Mesendoderm (in vitro differentiated cells): ENCODE data around the gene KCNT1.

Experiments used
- DNase-seq: peaks from one replicate; pipeline ENCODE4 v3.0.0; 2013
- H2AK5ac ChIP-seq: 2 replicates; pipeline ENCODE4 v1.6.1; 2013; ENCODE audit warnings: low read length, inconsistent platforms
- H2BK120ac ChIP-seq: 2 replicates; pipeline ENCODE4 v1.6.1; 2013; ENCODE audit warnings: low read depth, mild to moderate bottlenecking, low read length, moderate library complexity, mixed read lengths
- H2BK15ac ChIP-seq: replicated peaks from 2 replicates; pipeline ENCODE4 v1.6.1; 2013; ENCODE audit warnings: low read depth, mild to moderate bottlenecking, moderate library complexity
- H2BK5ac ChIP-seq: 2 replicates; pipeline ENCODE4 v1.6.1; 2013; ENCODE audit warnings: low read length, inconsistent platforms
- H3K18ac ChIP-seq: 2 replicates; pipeline ENCODE4 v1.6.1; 2013; ENCODE audit warnings: mild to moderate bottlenecking, low read length, mixed read lengths
- H3K23ac ChIP-seq: one replicate; pipeline ENCODE4 v1.6.1; 2013; ENCODE audit warnings: low read length
- H3K27ac ChIP-seq: 2 replicates; pipeline ENCODE4 v1.5.1; 2013; ENCODE audit warnings: low read depth, mild to moderate bottlenecking, inconsistent platforms, low read length, moderate library complexity
- H3K27me3 ChIP-seq: 2 replicates; pipeline ENCODE4 v1.6.1; 2013; ENCODE audit warnings: low read length, control low read depth, mild to moderate bottlenecking, inconsistent platforms; ENCODE audit not compliant: insufficient read depth, poor library complexity
- H3K36me3 ChIP-seq: 2 replicates; pipeline ENCODE4 v1.6.1; 2013; ENCODE audit warnings: low read length, inconsistent platforms; ENCODE audit not compliant: control insufficient read depth, insufficient read depth
- H3K4ac ChIP-seq: one replicate; pipeline ENCODE4 v1.6.1; 2013; ENCODE audit warnings: low read depth, mild to moderate bottlenecking, low read length, moderate library complexity
- H3K4me1 ChIP-seq: 2 replicates; pipeline ENCODE4 v1.6.1; 2013; ENCODE audit warnings: low read depth, low read length, inconsistent platforms; ENCODE audit not compliant: control insufficient read depth
- H3K4me2 ChIP-seq: 2 replicates; pipeline ENCODE4 v1.6.1; 2013; ENCODE audit warnings: low read length
- H3K4me3 ChIP-seq: 2 replicates; pipeline ENCODE4 v1.5.1; 2013; ENCODE audit warnings: mild to moderate bottlenecking, low read length
- H3K56ac ChIP-seq: one replicate; pipeline ENCODE4 v1.6.1; 2013; ENCODE audit warnings: low read length
- H3K79me1 ChIP-seq: 2 replicates; pipeline ENCODE4 v1.6.1; 2013; ENCODE audit warnings: low read length, inconsistent platforms
- H3K79me2 ChIP-seq: 2 replicates; pipeline ENCODE4 v1.6.1; 2013; ENCODE audit warnings: mild to moderate bottlenecking, low read length; ENCODE audit not compliant: control insufficient read depth, insufficient read depth
- H3K9ac ChIP-seq: 2 replicates; pipeline ENCODE4 v1.6.1; 2013; ENCODE audit warnings: low read length, inconsistent platforms
- H4K5ac ChIP-seq: one replicate; pipeline ENCODE4 v1.6.1; 2013; ENCODE audit warnings: low read length
- H4K8ac ChIP-seq: one replicate; pipeline ENCODE4 v1.6.1; 2013; ENCODE audit warnings: low read depth, mild to moderate bottlenecking, control low read depth, low read length, moderate library complexity
- WGBS: extraction: QIAGEN DNeasy Blood & Tissue Kit; methylation state at CpG from one replicate; pipeline ENCODE4 v1.1.7; 2013; ENCODE audit warnings: low lambda C conversion rate, missing lambda C conversion rate; ENCODE audit not compliant: insufficient coverage; ENCODE audit errors: extremely low coverage; 5-methylcytosine and 5-hydroxymethylcytosine counted together

KCNT1 gene

DNA sequence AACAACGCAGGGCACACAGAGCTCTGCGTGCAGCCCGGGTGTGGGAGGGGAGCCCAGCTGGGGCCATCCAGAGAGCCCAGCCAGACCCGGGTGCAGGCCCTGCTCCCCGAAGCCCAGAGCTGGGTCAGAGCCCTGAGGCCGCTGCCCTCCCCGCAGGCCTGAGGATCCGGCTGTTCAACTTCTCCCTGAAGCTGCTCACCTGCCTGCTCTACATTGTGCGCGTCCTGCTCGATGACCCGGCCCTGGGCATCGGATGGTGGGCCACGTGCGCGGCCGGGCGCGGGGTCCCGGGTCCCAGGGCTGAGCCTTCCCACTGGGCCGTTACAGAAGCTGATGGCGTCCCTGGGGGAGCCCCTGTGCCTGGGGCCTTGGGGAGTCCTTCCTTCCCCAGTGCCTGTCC is 48.8 kb downstream of the KCNT1 start:
- H3K79me2 ChIP-seq = no peaks in the 10 kb centered on the region
- no peak overlapping the region for H3K9ac ChIP-seq
- no peak overlapping the region for H4K5ac ChIP-seq
- no peak overlapping the region for H2BK5ac ChIP-seq
- no peak overlapping the region for H3K4me3 ChIP-seq
- no peak overlapping the region for H3K27ac ChIP-seq
- H3K4me1 ChIP-seq = no peaks in the 10 kb centered on the region
- WGBS = no CpG with 5 or more reads among the region's 22 CpGs
- no peak overlapping the region for H4K8ac ChIP-seq
- H3K79me1 ChIP-seq = no peaks in the 10 kb centered on the region
- no peak overlapping the region for H3K4me2 ChIP-seq
- no peak overlapping the region for H3K23ac ChIP-seq
- H3K4ac ChIP-seq = no peak overlapping the region
- H2BK120ac ChIP-seq = no peak overlapping the region
- no peak overlapping the region for H2AK5ac ChIP-seq
- no peak for DNase-seq
- H3K36me3 ChIP-seq = no peaks in the 10 kb centered on the region
- H3K18ac ChIP-seq = no peak overlapping the region
- H3K56ac ChIP-seq = no peak overlapping the region
- no peaks in the 10 kb centered on the region for H3K27me3 ChIP-seq
- H2BK15ac ChIP-seq = no peak overlapping the region

DNA sequence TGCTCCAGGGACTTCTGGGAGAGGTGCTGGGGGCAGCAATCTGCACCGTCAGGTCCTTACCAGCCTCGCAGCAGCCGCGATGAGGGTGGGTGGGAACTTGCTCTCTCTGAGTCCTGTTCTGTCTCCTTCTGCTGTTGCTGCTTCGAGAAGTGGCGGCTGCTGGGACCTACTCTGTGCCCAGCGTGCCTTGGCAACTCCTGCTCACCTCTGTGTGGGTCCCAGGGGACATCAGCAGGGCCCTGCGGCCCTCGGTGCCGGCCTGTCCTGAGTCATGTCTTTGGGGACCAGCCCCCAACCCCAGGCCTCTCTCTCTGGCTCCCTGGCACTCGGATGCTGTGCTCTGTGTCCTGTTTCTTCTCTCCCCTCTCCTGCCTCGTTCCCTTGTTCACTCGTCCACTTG is 49.5 kb downstream of the KCNT1 start:
- Histone ChIP-seq H3K27ac (no peak overlapping the region), H2BK15ac (no peak overlapping the region), H3K36me3 (no peaks in the 10 kb centered on the region), H3K9ac (no peak overlapping the region), H3K4me2 (no peak overlapping the region), H3K4me1 (no peaks in the 10 kb centered on the region), H3K4me3 (no peak overlapping the region), H4K5ac (no peak overlapping the region), H2AK5ac (no peak overlapping the region), H2BK120ac (no peak overlapping the region), H3K79me1 (no peaks in the 10 kb centered on the region), H3K79me2 (no peaks in the 10 kb centered on the region), H3K56ac (no peak overlapping the region), H3K4ac (no peak overlapping the region), H3K27me3 (no peaks in the 10 kb centered on the region), H3K18ac (no peak overlapping the region), H4K8ac (no peak overlapping the region), H3K23ac (no peak overlapping the region), H2BK5ac (no peak overlapping the region)
- no CpG with 5 or more reads among the region's 13 CpGs for WGBS
- no peak for DNase-seq

DNA sequence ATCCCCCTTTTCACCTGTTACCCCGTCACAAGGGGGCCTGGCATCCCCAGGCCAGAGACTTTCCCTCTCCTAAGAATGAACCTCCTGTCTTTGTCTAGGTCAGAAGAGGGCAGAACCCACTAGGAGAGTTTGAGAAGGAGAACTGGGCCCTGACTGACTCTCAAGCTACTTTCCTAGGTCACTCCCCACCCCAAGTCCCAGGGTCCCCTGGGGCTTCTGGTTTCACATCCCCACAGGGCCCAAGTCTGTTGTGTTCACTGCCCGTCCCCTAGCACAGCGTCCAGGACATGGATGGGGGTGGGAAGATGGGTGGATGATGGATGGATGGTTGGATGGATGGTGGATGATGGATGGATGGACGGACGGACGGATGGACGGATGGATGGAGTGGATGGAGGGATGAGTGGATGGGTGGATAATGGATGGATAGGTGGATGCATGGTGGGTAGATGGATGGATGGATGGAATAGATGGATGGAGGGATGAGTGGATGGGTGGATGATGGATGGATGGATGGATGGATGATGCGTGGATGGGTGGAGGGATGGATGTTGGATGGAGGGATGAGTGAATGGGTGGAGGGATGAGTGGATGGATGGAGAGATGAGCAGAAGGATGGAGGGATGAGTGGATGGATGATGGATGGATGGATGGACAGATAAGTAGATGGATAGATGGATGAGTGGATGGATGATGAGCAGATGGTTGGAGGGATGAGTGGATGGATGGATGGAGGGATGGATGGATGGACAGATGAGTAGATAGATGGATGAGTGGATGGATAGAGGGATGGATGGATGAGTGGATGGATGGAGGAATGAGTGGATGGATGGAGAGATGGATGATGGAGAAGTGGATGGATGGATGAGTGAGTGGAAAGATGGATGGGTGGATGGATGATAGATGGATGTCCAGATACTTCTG is 50.6 kb downstream of the KCNT1 start:
- Histone ChIP-seq H3K4ac (no peak overlapping the region), H3K4me3 (no peak overlapping the region), H3K4me2 (no peak overlapping the region), H2BK120ac (no peak overlapping the region), H3K79me2 (no peaks in the 10 kb centered on the region), H2AK5ac (no peak overlapping the region), H4K5ac (no peak overlapping the region), H3K27ac (no peak overlapping the region), H3K4me1 (no peaks in the 10 kb centered on the region), H3K36me3 (no peaks in the 10 kb centered on the region), H3K56ac (no peak overlapping the region), H2BK15ac (no peak overlapping the region), H3K79me1 (no peaks in the 10 kb centered on the region), H4K8ac (no peak overlapping the region), H3K18ac (no peak overlapping the region), H3K23ac (no peak overlapping the region), H3K9ac (no peak overlapping the region), H2BK5ac (no peak overlapping the region), H3K27me3 (no peaks in the 10 kb centered on the region)
- WGBS = 100% methylated on average over 5 of the region's 8 CpGs
- DNase-seq = no peak

DNA sequence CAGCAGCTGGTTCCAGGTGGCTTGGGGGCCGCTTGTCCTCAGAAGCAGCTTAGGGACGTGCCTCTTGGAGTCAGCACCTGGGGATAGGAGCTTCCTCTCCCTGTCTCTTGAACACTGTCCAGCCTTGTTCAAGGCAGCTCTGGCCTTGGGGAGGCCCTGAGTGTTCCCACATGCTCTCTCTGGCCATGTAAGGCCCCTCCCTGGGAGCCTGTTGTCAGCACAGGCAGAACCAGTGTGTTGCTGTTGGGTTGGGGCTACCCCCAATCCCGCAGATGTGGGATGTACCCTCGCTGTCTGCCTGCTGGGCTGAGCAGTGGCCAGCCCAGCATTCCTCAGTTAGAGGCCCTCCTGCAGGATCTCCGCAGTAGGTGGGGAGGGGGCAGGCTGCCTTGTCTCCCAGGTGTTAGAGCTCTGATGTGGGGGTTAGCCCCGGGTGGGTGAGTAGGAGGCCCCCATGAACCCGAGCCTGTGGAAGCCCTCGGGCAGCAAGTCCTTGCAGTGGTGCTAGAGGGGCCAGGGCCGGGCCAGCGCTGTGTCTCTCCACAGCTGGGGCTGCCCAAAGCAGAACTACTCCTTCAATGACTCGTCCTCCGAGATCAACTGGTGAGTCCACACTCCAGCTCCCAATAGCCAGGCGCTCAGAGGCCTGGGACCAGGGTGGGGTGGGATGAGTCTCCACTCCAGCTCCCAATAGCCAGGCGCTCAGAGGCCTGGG is 51.6 kb downstream of the KCNT1 start:
- H3K23ac ChIP-seq = no peak overlapping the region
- H3K27ac ChIP-seq = no peak overlapping the region
- no peak overlapping the region for H3K4me2 ChIP-seq
- H3K36me3 ChIP-seq = no peaks in the 10 kb centered on the region
- H2BK120ac ChIP-seq = no peak overlapping the region
- no peak overlapping the region for H4K8ac ChIP-seq
- H3K27me3 ChIP-seq = no peaks in the 10 kb centered on the region
- H3K18ac ChIP-seq = no peak overlapping the region
- H2BK15ac ChIP-seq = no peak overlapping the region
- no peak overlapping the region for H3K9ac ChIP-seq
- no peak overlapping the region for H4K5ac ChIP-seq
- H3K79me2 ChIP-seq = no peaks in the 10 kb centered on the region
- H3K4ac ChIP-seq = no peak overlapping the region
- no CpG with 5 or more reads among the region's 14 CpGs for WGBS
- no peaks in the 10 kb centered on the region for H3K4me1 ChIP-seq
- H3K56ac ChIP-seq = no peak overlapping the region
- H3K79me1 ChIP-seq = no peaks in the 10 kb centered on the region
- no peak overlapping the region for H3K4me3 ChIP-seq
- H2AK5ac ChIP-seq = no peak overlapping the region
- H2BK5ac ChIP-seq = no peak overlapping the region
- no peak for DNase-seq

DNA sequence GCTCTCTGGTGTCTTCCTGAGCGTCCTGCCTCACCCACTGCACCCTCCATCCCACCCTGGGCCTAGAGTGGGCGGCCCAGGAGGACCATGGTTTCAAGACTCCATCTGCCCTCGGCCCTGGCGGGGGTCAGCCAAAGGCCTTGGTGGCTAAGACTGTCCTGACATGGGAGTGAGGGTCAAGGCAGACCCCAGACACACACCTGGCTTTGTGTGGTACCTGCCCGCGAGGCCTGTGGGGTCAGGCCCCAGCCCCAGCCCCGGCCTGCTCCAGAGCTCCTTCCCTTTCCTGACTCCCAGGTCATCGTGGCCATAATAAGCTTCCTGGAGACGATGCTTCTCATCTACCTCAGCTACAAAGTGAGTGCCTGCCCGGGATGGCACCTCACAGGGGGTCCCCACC is 54.6 kb downstream of the KCNT1 start:
- Histone ChIP-seq H4K8ac (no peak overlapping the region), H3K9ac (no peak overlapping the region), H3K27me3 (no peaks in the 10 kb centered on the region), H3K18ac (no peak overlapping the region), H3K4ac (no peak overlapping the region), H3K4me2 (no peak overlapping the region), H3K56ac (no peak overlapping the region), H3K4me3 (no peak overlapping the region), H3K4me1 (no peaks in the 10 kb centered on the region), H2BK15ac (no peak overlapping the region), H2BK120ac (no peak overlapping the region), H3K79me1 (no peaks in the 10 kb centered on the region), H3K27ac (no peak overlapping the region), H3K23ac (no peak overlapping the region), H3K79me2 (no peaks in the 10 kb centered on the region), H4K5ac (no peak overlapping the region), H3K36me3 (no peaks in the 10 kb centered on the region), H2BK5ac (no peak overlapping the region), H2AK5ac (no peak overlapping the region)
- no CpG with 5 or more reads among the region's 10 CpGs for WGBS
- no peak for DNase-seq
